Measurements from ENCODE around the gene ZNF554. TPM values are rescaled to one million over a fixed set of nuclear protein-coding genes. Genes with fewer than 3 reads are reported as not detected.

ZNF554 gene
- total and polyA plus RNA-seq, 2 experiments from 2014 or later: 2.0 to 7.5 TPM

- Histone ChIP-seq H3K79me2 (replicated peaks; ENCODE audit: insufficient read depth) (no peaks in the 10 kb centered on the region), H3K4me3 (no peak overlapping the region), H3K27me3 (ENCODE audit: insufficient read depth) (no peaks in the 10 kb centered on the region), H3K4me1 (ENCODE audit: insufficient read depth) (no peaks in the 10 kb centered on the region), H3K4me2 (no peak overlapping the region), H3K27ac (ENCODE audit: low read depth) (no peak overlapping the region), H2AFZ (no peak overlapping the region), H3F3A (replicated peaks; ENCODE audit: low read depth) (no peaks in the 10 kb centered on the region), H4K20me1 (replicated peaks; ENCODE audit: insufficient read depth) (no peaks in the 10 kb centered on the region), H3K9me2 (ENCODE audit: insufficient read depth) (no peaks in the 10 kb centered on the region), H3K36me3 (ENCODE audit: insufficient read depth) (no peaks in the 10 kb centered on the region; the same call in 1 of the 2 replicates)
- Mint-ChIP-seq H3K36me3 (ENCODE audit: low read depth) (peaks cover 9% of the 10 kb centered on the region), H3K4me3 (no peak overlapping the region), H3K27ac (no peak overlapping the region), H3K27me3 (ENCODE audit: insufficient read depth, low read depth, poor library complexity) (peaks cover 2% of the 10 kb centered on the region), H3K4me1 (no peaks in the 10 kb centered on the region), H3K9me3 (no peaks in the 10 kb centered on the region)
- TF ChIP-seq ZNF114 (CRISPR knock-in tag; IDR thresholded peaks at IDR 0.05): no peak
- TF ChIP-seq EZH2 (IDR thresholded peaks at IDR 0.05; ENCODE audit: low read depth, unreplicated experiment): no peak
- no peak for TF ChIP-seq REST (IDR thresholded peaks at IDR 0.05; ENCODE audit: unreplicated experiment)
- TF ChIP-seq ETS1 (IDR thresholded peaks at IDR 0.05): no peak
- no peak for TF ChIP-seq EZH2phosphoT487 (IDR thresholded peaks at IDR 0.05; ENCODE audit: unreplicated experiment)
- no peak for TF ChIP-seq ZNF331 (CRISPR knock-in tag; IDR thresholded peaks at IDR 0.05; ENCODE audit: low read depth)
- TF ChIP-seq CTCF (conservative IDR thresholded peaks at IDR 0.05; ENCODE audit: low read depth in 2 of 2): no peak
- no peak for TF ChIP-seq POLR2AphosphoS5 (IDR thresholded peaks at IDR 0.05; ENCODE audit: low read depth)
- DNase-seq (ENCODE audit: low spot score) (no peak), ATAC-seq (no peak)
Measured at GRCh38 chr19:2814426-2814825, 5.2 kb upstream of the ZNF554 start.

GRCh38 chr19:2815191-2815614, 4.5 kb upstream of the ZNF554 start:
- Histone ChIP-seq H3K79me2 (replicated peaks; ENCODE audit: insufficient read depth) (no peaks in the 10 kb centered on the region), H2AFZ (no peak overlapping the region), H3K27ac (ENCODE audit: low read depth) (no peak overlapping the region), H4K20me1 (replicated peaks; ENCODE audit: insufficient read depth) (no peaks in the 10 kb centered on the region), H3K4me3 (no peak overlapping the region), H3F3A (replicated peaks; ENCODE audit: low read depth) (no peaks in the 10 kb centered on the region), H3K4me1 (ENCODE audit: insufficient read depth) (no peaks in the 10 kb centered on the region), H3K36me3 (ENCODE audit: insufficient read depth) (no peaks in the 10 kb centered on the region; the same call in 1 of the 2 replicates), H3K9me2 (ENCODE audit: insufficient read depth) (no peaks in the 10 kb centered on the region), H3K27me3 (ENCODE audit: insufficient read depth) (no peaks in the 10 kb centered on the region), H3K4me2 (no peak overlapping the region)
- ATAC-seq: no peak
- Mint-ChIP-seq H3K36me3 (ENCODE audit: low read depth) (peaks cover 5% of the 10 kb centered on the region; the same call in 2 of the 3 replicates), H3K9me3 (no peaks in the 10 kb centered on the region), H3K4me3 (no peak overlapping the region), H3K4me1 (no peaks in the 10 kb centered on the region), H3K27ac (no peak overlapping the region), H3K27me3 (ENCODE audit: insufficient read depth, low read depth, poor library complexity) (peaks cover 2% of the 10 kb centered on the region)
- DNase-seq (ENCODE audit: low spot score): no peak
- no peak for TF ChIP-seq ZNF114 (CRISPR knock-in tag; IDR thresholded peaks at IDR 0.05)
- TF ChIP-seq EZH2phosphoT487 (IDR thresholded peaks at IDR 0.05; ENCODE audit: unreplicated experiment): no peak
- no peak for TF ChIP-seq CTCF (conservative IDR thresholded peaks at IDR 0.05; ENCODE audit: low read depth in 2 of 2)
- TF ChIP-seq REST (IDR thresholded peaks at IDR 0.05; ENCODE audit: unreplicated experiment): no peak
- no peak for TF ChIP-seq STAT1 (IDR thresholded peaks at IDR 0.05; ENCODE audit: unreplicated experiment)
- TF ChIP-seq ETS1 (IDR thresholded peaks at IDR 0.05): no peak
- TF ChIP-seq ZNF331 (CRISPR knock-in tag; IDR thresholded peaks at IDR 0.05; ENCODE audit: low read depth): no peak

All from GM23338 (cell line).